GM18870 (cell line): ENCODE results near the gene TNFSF10.
"Not testable (repeated sequence)": the region's sequence is repeated elsewhere in the genome, so short reads cannot be mapped to it uniquely, and the experiment has no call there.

Experiments
- ATAC-seq: cut with Tn5 transposase; IDR thresholded peaks from one replicate; pipeline ENCODE4 v1.9.1; 2021; ENCODE audit warnings: moderate library complexity; ENCODE audit not compliant: unreplicated experiment

Gene TNFSF10

GRCh38 chr3:172522871-172523818, at the start of gene TNFSF10:
Gene TNFSF10, minus strand, starts transcription at chr3:172523430. Its CDS starts 46 bp downstream, at chr3:172523384.
- ATAC-seq: peak; percentile 86

GRCh38 chr3:172569128-172570008, 46.1 kb upstream of the TNFSF10 start:
- ATAC-seq: no peak

- no peak for ATAC-seq
These were observed 45.5 kb upstream of the TNFSF10 start for GRCh38 chr3:172568701-172569100.

- ATAC-seq: not testable (repeated sequence)
These were observed 43.6 kb upstream of the TNFSF10 start for GRCh38 chr3:172566785-172567184.

GRCh38 chr3:172564499-172564898, 41.3 kb upstream of the TNFSF10 start:
- ATAC-seq: no peak

- peak; percentile 54 for ATAC-seq
These were observed 39.9 kb upstream of the TNFSF10 start for GRCh38 chr3:172562871-172563865.

GRCh38 chr3:172561897-172562640, 38.8 kb upstream of the TNFSF10 start:
- no peak for ATAC-seq

GRCh38 chr3:172560586-172560985, 37.4 kb upstream of the TNFSF10 start:
- no peak for ATAC-seq

- no peak for ATAC-seq
These were observed 36.8 kb upstream of the TNFSF10 start for GRCh38 chr3:172560026-172560425.

- no peak for ATAC-seq
These were observed 35.8 kb upstream of the TNFSF10 start for GRCh38 chr3:172559020-172559419.

- ATAC-seq: no peak
These were observed 34.4 kb upstream of the TNFSF10 start for GRCh38 chr3:172557515-172558220.

GRCh38 chr3:172553526-172554252, 30.5 kb upstream of the TNFSF10 start:
- no peak for ATAC-seq

- ATAC-seq: no peak
These were observed 29.4 kb upstream of the TNFSF10 start for GRCh38 chr3:172552607-172553006.

GRCh38 chr3:172551874-172552273, 28.6 kb upstream of the TNFSF10 start:
- no peak for ATAC-seq

GRCh38 chr3:172550347-172550943, 27.2 kb upstream of the TNFSF10 start:
- ATAC-seq: peak; percentile 71

- ATAC-seq: no peak
These were observed 25.9 kb upstream of the TNFSF10 start for GRCh38 chr3:172549144-172549543.

GRCh38 chr3:172546628-172547214, 23.5 kb upstream of the TNFSF10 start:
- peak; percentile 58 for ATAC-seq

GRCh38 chr3:172546105-172546504, 22.9 kb upstream of the TNFSF10 start:
- no peak for ATAC-seq
